IPS-NIHi11 (cell line): ENCODE data around the gene KIF3B.
A peak's percentile ranks its signal among the peaks of the same experiment; 100 is the strongest.
"Not testable (repeated sequence)": the region's sequence is repeated elsewhere in the genome, so short reads cannot be mapped to it uniquely, and the experiment has no call there.

Experiments
- DNase-seq: peaks from one replicate; pipeline ENCODE4 v3.0.0; 2012; ENCODE audit warnings: mixed read lengths, low spot score

The KIF3B gene

DNA sequence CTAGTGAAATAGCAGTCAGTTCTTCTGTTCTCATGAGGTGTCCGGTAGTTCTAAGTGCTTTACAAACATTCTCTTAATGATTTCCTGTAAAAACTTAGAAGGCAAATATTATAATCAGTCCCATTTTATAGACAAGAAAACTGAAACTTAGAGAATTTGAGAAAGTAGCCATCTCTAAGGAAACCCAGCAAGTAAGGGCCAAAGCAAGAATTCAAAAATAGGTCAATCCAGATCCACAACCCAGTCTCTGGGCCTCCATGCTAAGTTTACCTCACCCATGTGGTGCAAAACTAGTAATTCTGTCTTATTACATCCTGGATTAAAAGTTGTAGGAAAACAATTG lies 53.1 kb downstream of the KIF3B start:
- DNase-seq = no peak

DNA sequence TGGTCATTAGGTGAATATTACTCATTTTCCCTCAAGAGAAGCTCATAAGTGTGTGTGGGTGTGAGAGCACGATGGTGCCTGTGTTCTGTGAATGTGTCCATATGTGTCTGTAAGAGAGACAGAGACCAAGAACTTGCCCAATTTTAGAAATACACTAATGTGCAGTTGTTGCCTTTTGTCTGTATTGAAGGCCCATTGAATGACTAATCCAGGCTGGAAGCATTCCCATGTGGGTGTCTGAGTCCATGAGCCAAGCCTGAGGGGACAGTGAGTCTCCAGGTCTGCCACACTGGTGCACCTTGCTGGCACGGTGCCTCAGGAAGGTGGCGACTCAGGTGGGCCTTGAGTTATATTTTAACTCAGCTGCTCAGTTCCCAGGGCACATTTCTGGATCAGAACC lies 55.2 kb downstream of the KIF3B start:
- DNase-seq = no peak

DNA sequence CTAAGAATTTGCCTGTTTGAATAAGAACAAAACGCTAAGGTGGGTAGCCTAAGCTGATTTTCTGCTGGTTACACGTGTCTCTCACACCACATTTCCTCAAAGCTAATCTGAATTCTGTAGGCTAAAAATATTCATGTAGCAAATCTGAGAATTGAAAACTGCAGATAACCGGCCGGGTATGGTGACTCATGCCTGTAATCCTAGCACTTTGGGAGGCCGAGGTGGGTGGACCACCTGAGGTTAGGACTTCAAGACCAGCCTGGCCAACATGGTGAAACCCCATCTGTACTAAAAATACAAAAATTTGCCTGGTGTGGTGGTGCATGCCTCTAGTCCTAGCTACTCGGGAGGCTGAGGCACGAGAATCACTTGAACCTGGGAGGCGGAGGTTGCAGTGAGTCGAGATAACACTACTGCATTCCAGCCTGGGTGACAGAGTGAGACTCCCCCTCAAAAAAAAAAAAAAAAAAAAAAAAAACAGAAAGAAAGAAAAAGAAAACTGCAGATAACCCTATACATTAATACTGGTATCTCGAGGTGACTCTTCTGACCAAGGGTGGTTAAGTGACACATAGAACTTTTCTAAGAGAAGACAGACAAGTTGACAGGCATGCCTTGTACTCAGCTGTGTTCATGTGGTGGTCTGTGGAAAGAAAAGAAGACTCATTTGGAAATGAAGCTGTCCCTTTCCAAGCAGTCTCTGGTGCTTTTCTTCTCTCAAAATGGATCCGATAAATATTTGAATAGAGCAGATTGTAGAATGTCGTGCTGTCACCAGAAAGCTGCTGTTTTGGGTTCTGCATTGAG lies 55.9 kb downstream of the KIF3B start:
- no peak for DNase-seq

DNA sequence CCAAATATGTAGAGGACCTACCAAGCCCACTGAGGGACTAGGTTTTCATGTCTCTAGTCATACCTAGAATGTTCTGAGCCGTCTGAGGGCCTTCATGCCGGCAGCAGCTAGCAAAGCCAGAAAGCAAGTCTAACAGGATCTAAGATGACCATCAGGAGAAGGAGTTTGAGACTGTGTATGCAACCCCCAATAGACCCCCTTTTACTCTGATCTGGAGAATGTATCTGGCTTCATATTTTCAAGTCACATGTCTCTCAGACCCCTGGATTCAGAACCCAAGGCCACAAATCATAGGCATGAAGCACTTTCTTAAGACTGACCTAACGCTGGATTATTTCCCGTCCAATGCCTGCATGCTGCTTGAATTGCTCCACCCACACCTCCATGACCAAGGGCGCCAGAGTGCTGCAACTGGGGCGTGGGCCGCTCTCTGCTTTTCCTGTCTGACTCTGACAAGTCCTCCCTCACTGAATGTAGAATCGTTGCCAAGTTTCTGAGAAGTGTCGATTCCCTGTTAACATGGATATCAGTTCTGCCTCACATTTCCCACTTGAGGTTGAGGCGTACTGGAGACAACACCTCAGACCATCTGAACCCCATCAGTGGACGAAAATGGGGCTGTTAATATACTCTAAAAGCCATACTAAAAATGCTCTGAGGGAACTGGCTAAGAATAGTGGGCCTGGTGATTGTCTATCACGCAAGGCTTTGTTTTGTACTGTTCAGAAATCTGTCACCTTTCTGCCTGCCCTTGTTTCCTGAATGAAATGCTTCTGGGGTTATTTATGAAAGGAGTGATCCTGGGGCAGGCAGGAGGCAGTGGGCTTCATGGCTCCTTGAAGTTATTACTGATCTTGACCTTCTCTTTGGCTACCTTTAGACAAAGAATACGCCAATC lies 56.8 kb downstream of the KIF3B start:
- DNase-seq = no peak

DNA sequence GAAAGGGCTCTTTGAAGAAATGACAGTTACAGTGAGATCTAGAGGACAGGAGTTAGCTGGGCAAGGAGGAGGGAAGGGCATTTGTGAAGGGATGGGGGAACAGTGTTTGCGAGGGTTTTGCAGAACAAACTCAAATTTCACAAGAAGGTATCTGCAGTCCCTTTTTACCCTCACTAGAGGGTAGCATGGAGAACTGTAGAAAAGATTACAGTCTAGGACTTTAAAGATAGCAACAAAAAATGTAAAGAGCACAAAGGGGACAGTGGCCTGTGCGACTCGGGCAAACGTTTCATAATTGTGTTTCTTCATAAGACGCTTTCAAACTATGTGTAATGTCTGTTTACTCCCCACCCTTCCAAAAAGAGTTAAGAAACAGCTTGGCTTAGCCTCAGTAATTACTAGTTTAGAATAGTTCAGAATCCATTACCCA lies 59.5 kb downstream of the KIF3B start:
- DNase-seq = peak; percentile 28

DNA sequence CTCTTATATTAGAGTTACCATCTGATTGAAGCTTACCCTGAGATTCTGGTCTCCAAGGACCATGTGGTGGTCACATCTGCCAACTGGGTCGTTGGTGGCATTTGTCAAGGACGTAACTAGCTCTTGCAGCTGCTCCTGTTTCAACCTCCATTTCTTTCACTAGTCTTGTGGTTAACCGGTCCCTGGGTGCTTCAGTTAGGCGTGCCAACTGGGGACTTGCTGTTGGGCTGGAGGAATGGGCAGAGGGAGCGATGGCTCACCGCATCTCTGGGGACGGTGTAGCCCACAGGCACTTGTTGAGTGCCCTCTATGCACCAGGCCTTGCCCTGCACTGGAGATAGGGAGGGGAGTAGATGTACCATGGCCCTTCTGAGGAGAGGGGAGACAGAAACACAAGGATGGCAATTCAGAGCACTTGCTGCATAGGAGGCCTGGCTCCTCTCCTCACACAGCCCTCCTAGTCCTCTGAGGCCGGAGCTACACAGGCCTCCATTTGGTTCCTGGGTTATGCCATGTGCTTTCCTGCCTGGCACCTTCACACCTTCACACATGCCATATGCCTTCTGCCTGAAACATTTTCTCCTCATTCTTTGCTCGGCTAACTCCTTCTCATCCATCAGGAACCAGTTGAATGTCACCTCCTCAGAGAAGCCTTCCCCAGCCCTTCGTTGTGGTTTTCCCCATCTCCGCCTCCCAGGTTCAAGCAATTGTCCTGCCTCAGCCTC lies 60.6 kb downstream of the KIF3B start:
- DNase-seq = no peak

DNA sequence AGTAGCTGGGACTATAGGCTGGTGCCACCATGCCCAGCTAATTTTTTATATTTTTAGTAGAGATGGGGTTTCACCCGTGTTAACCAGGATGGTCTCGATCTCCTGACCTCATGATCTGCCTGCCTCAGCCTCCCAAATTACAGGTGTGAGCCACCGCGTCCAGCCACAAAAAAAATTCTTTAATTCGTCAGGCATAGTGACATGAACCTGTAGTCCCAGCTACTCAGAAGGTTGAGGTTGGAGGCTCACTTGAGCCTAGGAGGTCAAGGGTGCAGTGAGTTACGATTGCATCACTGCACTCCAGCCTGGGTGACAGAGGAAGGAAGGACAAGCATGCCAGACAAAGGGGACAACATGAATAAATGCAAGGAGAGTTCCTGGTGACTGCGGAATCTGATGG lies 61.2 kb downstream of the KIF3B start:
- no peak for DNase-seq

DNA sequence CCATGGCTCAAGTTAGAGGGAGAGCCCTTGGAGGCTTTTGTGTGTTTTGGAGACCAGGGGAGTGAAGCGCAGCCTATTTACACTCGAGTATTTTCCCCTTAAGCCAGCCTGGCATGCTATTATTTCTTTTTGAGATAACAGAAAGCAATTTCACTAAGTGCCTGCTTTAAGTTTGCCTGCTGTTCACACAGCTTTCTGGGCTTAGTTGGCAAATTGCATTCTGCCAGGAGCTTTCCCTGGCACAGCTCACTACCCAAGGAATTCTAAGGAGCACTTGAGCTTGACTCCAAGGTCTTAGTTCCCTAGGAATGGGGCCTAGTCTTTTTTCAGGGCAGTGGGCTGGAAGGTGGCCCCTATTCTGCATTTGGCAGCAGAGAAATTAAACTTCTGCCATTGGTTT lies 61.7 kb downstream of the KIF3B start:
- DNase-seq = no peak

DNA sequence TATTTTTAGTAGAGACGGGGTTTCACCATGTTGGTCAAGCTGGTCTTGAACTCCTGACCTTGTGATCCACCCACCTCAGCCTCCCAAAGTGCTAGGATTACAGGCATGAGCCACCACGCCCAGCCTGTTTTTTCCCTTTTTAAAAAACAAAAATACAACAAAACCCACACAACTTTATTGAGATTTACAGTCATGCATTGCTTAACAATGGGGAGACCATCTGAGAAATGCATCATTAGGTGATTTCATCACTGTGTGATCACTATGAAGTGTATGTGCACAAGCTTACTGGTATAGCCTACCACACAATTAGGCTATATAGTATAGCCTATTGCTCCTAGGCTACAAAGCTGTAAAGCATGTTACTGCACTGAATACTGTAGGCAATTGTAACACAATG lies 63.6 kb downstream of the KIF3B start:
- DNase-seq = not testable (repeated sequence)

DNA sequence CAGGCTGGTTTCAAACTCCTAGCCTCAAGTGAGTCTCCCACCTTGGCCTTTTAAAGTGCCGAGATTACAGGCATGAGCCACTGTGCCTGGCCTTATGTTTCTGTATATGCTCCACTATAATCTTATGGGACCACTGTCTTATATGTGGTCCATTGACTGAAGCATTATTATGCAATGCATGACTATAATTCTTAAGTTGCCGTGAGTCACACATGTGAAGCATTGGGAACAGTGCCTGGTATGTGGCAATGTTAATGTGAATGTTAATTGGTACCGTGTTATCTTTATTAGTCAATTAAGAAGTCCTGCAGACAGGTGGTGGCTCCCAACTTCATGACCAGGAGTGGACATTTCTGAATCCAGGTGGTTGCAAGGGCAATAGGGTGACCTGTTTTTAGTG lies 66.0 kb downstream of the KIF3B start:
- no peak for DNase-seq

DNA sequence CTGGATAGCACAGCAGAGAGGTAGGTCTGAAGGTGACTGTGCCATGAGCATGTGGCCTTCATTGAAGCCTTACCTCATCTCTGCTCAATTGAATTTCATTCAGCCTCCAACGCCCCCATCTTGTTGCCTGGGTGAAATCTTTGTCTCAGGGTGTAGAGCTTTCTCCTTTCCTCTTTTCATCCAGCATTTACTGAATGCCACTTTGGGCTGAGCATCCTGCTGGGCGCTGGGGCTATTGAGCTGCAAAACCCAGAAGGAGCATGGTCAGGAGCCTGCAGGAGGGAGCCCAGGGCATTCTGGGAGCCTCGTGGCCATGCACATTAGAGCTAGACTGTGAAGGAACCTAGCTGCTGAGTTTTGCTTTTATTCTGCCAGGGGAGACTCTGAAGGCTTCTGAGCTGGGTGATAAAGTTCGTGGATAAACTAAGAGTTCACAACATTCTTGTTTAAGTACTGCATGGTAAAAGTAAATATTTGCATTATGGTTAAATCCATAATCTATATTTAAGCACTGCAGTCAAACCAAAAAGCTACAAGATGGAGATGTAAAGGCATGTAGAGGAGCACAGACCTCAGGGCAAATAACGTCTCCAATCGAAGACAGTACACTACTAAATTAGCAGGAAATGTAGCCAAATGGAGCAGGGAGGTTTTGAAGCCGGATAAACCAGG lies 67.5 kb downstream of the KIF3B start:
- peak; percentile 63 for DNase-seq

DNA sequence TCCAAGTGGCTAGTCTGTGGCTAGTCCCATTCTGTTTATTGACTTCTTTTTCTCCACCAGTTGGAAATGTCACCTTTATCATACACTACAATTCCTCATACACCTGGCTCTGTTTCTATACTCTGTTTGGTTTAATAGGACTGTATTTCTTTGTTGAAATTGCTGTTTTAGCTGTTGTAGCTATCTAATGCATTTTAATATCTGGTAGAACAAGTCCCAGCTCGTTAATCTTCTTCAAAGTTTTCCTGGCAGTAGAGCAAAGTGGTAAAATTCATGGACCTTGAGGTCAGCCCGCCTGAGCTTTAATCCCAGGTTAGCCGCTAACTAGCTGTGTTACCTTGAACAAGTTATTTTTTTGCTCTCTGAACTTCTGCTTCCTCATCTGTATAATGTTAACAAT lies 70.8 kb downstream of the KIF3B start:
- no peak for DNase-seq

DNA sequence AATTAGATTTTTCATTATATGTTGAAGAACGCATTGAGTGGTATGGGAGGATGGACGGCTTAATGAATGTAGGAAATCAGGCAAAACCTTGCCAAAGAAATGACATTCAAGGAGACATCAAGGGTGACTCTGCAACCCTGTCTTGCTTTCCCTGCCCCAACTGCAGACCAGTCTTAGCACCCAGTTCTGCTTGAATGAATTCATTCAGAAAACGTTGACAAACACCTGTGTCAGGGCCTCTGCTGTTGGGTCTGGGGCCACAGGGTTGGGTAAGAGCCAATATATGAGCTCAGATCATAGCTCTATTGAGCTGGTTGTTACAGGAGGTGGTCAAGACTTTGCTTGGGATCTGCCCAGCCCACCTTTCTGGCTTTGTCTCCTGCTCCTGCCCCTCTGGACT lies 73.0 kb downstream of the KIF3B start:
- DNase-seq = no peak

DNA sequence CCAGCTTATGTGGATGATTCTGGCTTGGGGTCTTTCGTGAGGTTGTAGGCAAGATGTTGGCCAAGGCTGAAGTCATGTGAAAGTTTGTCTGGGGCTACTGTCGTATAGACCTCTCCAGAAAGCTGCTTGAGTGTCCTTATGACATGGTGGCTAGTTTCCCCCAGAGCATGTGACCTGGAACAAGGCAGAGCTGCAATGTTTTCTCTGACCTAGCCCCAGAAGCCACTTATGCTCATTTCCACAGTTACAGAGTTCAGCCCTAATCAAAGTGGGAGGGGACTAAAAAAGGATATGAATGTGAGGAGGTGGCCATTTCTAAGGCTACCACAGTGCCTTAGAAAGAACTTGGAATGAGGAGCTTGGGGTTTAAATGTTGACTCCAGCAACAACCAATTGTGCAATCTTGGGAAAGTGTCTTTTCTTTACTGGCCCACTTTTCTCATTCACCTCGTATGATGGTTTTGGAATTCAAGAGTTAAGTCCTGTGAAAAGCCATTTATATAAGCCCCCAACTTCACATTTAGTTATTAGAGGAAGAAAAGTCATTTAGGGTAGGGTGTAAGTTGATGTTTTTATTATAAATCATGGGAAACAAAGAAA lies 74.8 kb downstream of the KIF3B start:
- DNase-seq = no peak

DNA sequence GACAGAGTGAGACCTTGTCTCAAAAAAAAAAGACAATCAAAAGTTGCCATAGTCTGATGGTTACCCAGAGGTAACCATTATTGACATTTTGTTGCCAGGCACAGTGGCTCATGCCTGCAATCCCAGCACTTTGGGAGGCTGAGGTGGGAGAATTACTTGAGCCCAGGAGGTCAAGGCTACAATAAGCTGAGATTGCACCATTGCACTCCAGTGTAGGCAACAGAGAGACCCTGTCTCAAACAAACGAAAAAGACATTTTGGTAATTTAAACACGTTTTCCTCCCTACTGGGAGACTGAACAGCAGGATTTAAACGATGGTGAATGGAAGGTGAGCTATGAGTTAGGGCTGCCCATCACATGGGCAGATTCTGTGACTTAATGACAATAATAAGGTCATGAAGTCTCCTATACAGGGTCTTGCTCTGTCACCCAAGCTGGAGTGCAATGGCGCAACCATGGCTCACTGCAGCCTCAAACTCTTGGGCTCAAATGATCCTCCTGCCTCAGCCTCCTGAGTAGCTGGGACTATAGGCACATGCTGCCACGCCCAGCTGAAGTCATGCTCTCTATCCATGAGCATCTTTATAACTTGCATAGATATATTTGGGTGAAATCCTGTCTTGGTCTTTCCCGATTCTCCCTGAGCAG lies 76.5 kb downstream of the KIF3B start:
- DNase-seq = no peak

DNA sequence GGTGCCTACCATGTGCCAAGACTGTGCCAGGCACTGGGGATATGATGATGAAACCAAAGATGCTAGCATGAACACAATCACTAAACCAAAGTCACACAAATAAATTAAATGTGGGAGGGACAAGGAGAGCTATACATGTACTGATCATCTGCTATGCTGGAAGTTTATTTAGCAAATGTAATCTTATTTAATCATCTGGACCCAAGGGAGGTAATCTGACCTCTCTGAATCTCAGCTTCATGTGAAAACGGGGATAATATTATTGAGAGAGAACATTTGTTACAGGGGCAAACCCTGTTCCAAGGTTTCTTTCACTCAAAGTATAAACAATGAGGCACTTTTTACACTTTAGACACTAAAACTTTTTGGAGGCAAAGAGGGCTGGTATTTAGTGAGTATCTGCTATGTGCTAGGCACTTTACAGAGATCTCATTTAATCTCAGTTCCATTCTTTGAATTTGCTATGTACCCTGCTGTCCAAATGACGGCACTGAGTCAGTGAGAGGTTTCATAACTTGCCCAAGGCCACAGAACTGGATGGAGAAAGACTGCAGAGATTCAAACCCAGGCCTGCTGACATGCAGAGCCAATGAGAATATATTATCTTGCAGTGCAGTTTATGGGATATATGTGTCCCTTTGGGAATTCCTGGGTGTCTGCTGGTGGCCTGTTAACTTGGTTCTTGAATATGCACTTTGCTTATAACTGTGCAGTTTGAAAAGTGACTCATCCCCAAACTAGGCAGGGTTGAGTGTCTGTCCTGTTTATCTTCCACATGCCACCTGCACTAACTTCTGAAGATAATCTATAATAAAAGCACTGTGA lies 77.4 kb downstream of the KIF3B start:
- DNase-seq = no peak

DNA sequence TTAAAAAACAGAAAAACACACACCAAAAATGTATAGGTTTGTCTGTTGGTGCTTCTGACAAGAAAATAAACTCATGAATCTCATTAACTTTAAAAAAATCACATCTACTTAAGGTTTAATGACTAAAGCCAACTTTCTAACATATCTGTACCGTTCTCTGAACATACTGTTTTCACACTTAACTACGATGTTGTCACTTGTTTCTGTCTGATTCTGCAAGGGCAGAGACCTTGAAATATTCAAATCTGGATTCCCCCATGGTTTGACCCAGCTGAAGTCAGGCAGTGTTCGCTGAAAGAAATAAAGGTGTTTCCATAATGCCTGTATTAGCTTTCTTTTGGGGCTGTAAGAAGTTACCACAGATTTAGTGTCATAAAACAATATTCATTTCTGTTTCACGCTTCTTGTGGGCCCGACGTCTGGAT lies 78.0 kb downstream of the KIF3B start:
- no peak for DNase-seq

DNA sequence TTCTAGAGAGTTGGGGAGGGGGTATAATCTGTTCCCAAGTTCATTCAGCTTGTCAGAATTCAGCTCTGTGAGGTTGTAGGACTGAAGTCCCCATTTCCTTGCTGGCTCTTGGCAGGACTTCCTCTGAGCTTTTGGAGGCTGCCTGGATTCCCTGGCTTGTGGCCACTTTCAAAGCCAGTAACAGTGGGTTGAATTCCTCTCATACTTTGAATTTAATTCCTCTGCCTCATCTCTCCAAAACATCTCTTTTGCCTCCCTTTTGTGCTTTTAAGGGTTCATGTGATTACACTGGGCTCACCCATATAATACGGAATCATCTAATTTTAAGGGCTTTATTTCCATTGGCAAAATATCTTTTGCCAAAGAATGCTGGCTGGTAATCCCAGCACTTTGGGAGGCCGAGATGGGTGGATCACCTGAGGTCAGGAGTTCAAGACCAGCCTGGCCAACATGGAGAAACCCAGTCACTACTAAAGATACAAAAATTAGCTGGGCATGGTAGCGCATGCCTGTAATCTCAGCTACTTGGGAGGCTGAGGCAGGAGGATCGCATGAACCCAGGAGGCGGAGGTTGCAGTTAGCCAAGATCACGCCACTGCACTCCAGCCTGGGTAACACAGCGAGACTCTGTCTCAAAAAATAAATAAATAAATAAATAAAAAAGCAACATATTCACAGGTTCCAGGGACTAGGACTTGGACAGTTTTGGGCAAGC lies 78.6 kb downstream of the KIF3B start:
- not testable (repeated sequence) for DNase-seq

DNA sequence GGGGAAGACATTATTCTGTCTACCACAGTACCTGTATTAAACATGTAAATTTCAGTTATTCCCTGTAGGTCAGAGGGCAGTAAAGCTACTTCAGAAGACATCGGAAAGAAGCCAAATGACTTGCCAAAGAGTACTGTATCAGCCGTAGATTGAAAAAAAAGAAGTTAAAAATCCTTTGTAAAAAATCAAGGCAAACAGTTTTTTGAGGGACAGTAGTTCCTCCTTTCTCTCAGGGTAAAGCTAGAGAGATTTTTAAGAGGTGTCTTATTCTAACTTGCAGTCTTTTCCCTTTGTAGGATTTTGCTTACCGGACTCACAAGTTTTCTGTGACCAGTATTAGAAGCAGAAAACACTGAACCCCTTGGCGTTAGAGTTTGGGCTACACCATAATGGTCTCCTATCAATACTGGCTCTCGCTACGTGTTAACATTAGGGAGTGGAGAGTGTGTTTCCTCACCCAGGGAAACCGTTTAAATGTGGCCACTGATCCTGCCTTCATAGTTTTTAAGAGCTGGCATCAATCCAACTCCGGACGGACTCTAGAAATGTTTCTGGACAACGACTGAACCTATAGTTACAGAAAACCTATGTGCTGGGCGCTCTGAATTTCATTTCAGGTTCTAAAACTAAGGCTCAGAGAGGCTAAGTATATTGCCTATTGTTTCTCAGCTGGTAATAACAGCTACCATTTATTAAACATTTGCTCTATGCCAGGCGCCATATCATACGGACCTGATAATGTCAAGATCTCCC lies 79.3 kb downstream of the KIF3B start:
- DNase-seq = no peak
